Lung microvascular endothelial cell (primary cell): ENCODE measurements around the gene MAEA. TPM values are rescaled to one million over a fixed set of nuclear protein-coding genes. Genes with fewer than 3 reads are reported as not detected.

Source experiments
- DNase-seq, 2 donors: peaks; one replicate each; pipeline versions ENCODE4 v3.0.0 to v3.0.0-alpha.2; 2010; ENCODE audit warnings: low read depth in 2 of 2
- total RNA-seq: library from RNA; depleted of rRNA; stranded (reverse); fragments of >200 nt; gene quantifications from 2 replicates; pipeline ENCODE4 v1.2.1, GENCODE V29; 2014

MAEA gene
- total RNA-seq, 1 donor from 2014 or later, result 49.2 TPM

- DNase-seq, result peak; percentile 76 to 87
Observed at GRCh38 chr4:1351854-1352566, 62.3 kb downstream of the MAEA start.

GRCh38 chr4:1352567-1352900 is 62.8 kb downstream of the MAEA start:
- DNase-seq, result no peak

GRCh38 chr4:1353186-1354055 is 63.7 kb downstream of the MAEA start:
- DNase-seq, result no peak

- DNase-seq, result no peak
Observed at GRCh38 chr4:1354136-1354982, 64.7 kb downstream of the MAEA start.

GRCh38 chr4:1354983-1355275 is 65.2 kb downstream of the MAEA start:
- DNase-seq, result no peak

- DNase-seq, result no peak
Observed at GRCh38 chr4:1355378-1355777, 65.7 kb downstream of the MAEA start.

GRCh38 chr4:1356181-1356998 is 66.7 kb downstream of the MAEA start:
- DNase-seq, result peak; percentile 68 to 74

- no peak for DNase-seq
Observed at GRCh38 chr4:1357356-1358248, 67.9 kb downstream of the MAEA start.

- no peak for DNase-seq
Observed at GRCh38 chr4:1358421-1359143, 68.9 kb downstream of the MAEA start.

- DNase-seq, result no peak
Observed at GRCh38 chr4:1359144-1359501, 69.4 kb downstream of the MAEA start.

- no peak for DNase-seq
Observed at GRCh38 chr4:1359976-1360375, 70.3 kb downstream of the MAEA start.

GRCh38 chr4:1360423-1361283 is 71.0 kb downstream of the MAEA start:
- DNase-seq, result no peak

- DNase-seq, result no peak
Observed at GRCh38 chr4:1361431-1361830, 71.7 kb downstream of the MAEA start.

- no peak for DNase-seq
Observed at GRCh38 chr4:1362046-1362445, 72.4 kb downstream of the MAEA start.

- DNase-seq, result no peak
Observed at GRCh38 chr4:1362521-1362920, 72.8 kb downstream of the MAEA start.

- no peak for DNase-seq
Observed at GRCh38 chr4:1363513-1363912, 73.8 kb downstream of the MAEA start.

GRCh38 chr4:1364217-1364616 is 74.5 kb downstream of the MAEA start:
- DNase-seq, result no peak

- DNase-seq, result no peak
Observed at GRCh38 chr4:1364748-1365147, 75.1 kb downstream of the MAEA start.
